IMR-90 (cell line): ENCODE data around the gene CLEC4M. TPM values are rescaled to one million over a fixed set of nuclear protein-coding genes. Genes with fewer than 3 reads are reported as not detected.

Source experiments
- ATAC-seq: fragments of 200-7000 bp; cut with Tn5 transposase; 2 replicates; pipeline ENCODE4 v1.9.1; 2020; ENCODE audit warnings: low read depth, mild to moderate bottlenecking, moderate library complexity
- BruUV-seq: library from RNA; stranded (reverse); fragments of 400-500 nt; replicated peaks from 2 replicates; lab custom pipeline; 2021; lab: Mats Ljungman, UMichigan
- CTCF ChIA-PET: fragments of 300-600 bp; formaldehyde crosslinking; extraction: SDS; loops from one replicate; lab custom pipeline; 2021; ENCODE audit warnings: antibody characterized with exemption; lab: Yijun Ruan, JAX
- POLR2A ChIA-PET: fragments of 300-600 bp; sonication (Branson Sonifier 250); formaldehyde crosslinking; loops from one replicate; lab custom pipeline; 2022; ENCODE audit warnings: antibody characterized with exemption; ENCODE audit not compliant: unreplicated experiment; lab: Charles Lee
- DNase-seq: peaks from one replicate; pipeline ENCODE4 v3.0.0; 2013
- H2AFZ ChIP-seq: replicated peaks from 2 replicates; pipeline ENCODE3; 2013; ENCODE audit warnings: low read length, mild to moderate bottlenecking; ENCODE audit not compliant: poor library complexity
- H2AK5ac ChIP-seq: 2 replicates; pipeline ENCODE4 v1.6.1; 2013; ENCODE audit warnings: low read depth, low read length, inconsistent platforms
- H2AK9ac ChIP-seq: replicated peaks from 2 replicates; pipeline ENCODE3; 2013; ENCODE audit warnings: mild to moderate bottlenecking, low read depth, low read length, moderate library complexity; ENCODE audit not compliant: poor library complexity
- H2BK120ac ChIP-seq: 2 replicates; pipeline ENCODE4 v1.6.1; 2013; ENCODE audit warnings: low read depth, low read length, inconsistent platforms
- H2BK15ac ChIP-seq: 3 replicates; pipeline ENCODE4 v1.6.1; 2013; ENCODE audit warnings: low read depth, low read length, inconsistent platforms
- H2BK20ac ChIP-seq: 2 replicates; pipeline ENCODE4 v1.6.1; 2013; ENCODE audit warnings: low read depth, mild to moderate bottlenecking, inconsistent platforms, low read length, moderate library complexity
- H2BK5ac ChIP-seq: 2 replicates; pipeline ENCODE4 v1.6.1; 2013; ENCODE audit warnings: mild to moderate bottlenecking, low read depth, low read length, inconsistent platforms; ENCODE audit not compliant: poor library complexity, severe bottlenecking
- H3K14ac ChIP-seq: replicated peaks from 2 replicates; pipeline ENCODE4 v1.6.1; 2013; ENCODE audit warnings: low read depth, low read length, inconsistent platforms
- H3K18ac ChIP-seq: 2 replicates; pipeline ENCODE4 v1.6.1; 2013; ENCODE audit warnings: low read depth, low read length, control low read depth
- H3K23ac ChIP-seq: 2 replicates; pipeline ENCODE4 v1.6.1; 2013; ENCODE audit warnings: low read depth, low read length, inconsistent platforms
- H3K27ac ChIP-seq: 2 replicates; pipeline ENCODE4 v1.5.1; 2013; ENCODE audit warnings: mild to moderate bottlenecking, control low read depth, low read length; ENCODE audit not compliant: insufficient read depth
- H3K27me3 ChIP-seq: 2 replicates; pipeline ENCODE4 v1.6.1; 2013; ENCODE audit warnings: low read length; ENCODE audit not compliant: control insufficient read depth, insufficient read depth
- H3K36me3 ChIP-seq: 2 replicates; pipeline ENCODE4 v1.6.1; 2013; ENCODE audit warnings: low read length, mixed read lengths; ENCODE audit not compliant: control insufficient read depth, insufficient read depth
- H3K4ac ChIP-seq: 2 replicates; pipeline ENCODE4 v1.6.1; 2013; ENCODE audit warnings: low read depth, low read length, inconsistent platforms
- H3K4me1 ChIP-seq: 2 replicates; pipeline ENCODE4 v1.6.1; 2013; ENCODE audit warnings: low read length, mixed read lengths; ENCODE audit not compliant: control insufficient read depth, insufficient read depth
- H3K4me2 ChIP-seq: 2 replicates; pipeline ENCODE4 v1.6.1; 2013; ENCODE audit warnings: low read depth, mild to moderate bottlenecking, control low read depth, low read length, moderate library complexity
- H3K4me3 ChIP-seq: 2 replicates; pipeline ENCODE4 v1.5.1; 2013; ENCODE audit warnings: low read depth, mild to moderate bottlenecking, control low read depth, low read length, moderate library complexity; ENCODE audit not compliant: insufficient read depth
- H3K56ac ChIP-seq: 2 replicates; pipeline ENCODE4 v1.6.1; 2013; ENCODE audit warnings: low read length, inconsistent platforms; ENCODE audit not compliant: insufficient read depth; ENCODE audit errors: extremely low read depth
- H3K79me1 ChIP-seq, 2 experiments: 2 replicates each; pipeline ENCODE4 v1.6.1; 2013; ENCODE audit warnings: low read length in 2 of 2, inconsistent platforms in 1 of 2, low read depth in 1 of 2
- H3K9ac ChIP-seq: 2 replicates; pipeline ENCODE4 v1.6.1; 2013; ENCODE audit warnings: low read depth, low read length, control low read depth
- H3K9me1 ChIP-seq: 2 replicates; pipeline ENCODE4 v1.6.1; 2013; ENCODE audit warnings: low read length, inconsistent platforms; ENCODE audit not compliant: insufficient read depth
- H3K9me3 ChIP-seq: 2 replicates; pipeline ENCODE4 v1.6.1; 2013; ENCODE audit warnings: low read length; ENCODE audit not compliant: control insufficient read depth, insufficient read depth
- H4K20me1 ChIP-seq: 2 replicates; pipeline ENCODE4 v1.6.1; 2013; ENCODE audit warnings: low read length, inconsistent platforms; ENCODE audit not compliant: insufficient read depth
- H4K5ac ChIP-seq: 2 replicates; pipeline ENCODE4 v1.6.1; 2013; ENCODE audit warnings: mild to moderate bottlenecking, low read depth, low read length, control low read depth
- H4K8ac ChIP-seq, 2 experiments: 2 replicates each; pipeline ENCODE4 v1.6.1; 2013; ENCODE audit warnings: low read depth in 2 of 2, low read length in 2 of 2, control low read depth in 1 of 2, inconsistent platforms in 1 of 2
- H4K91ac ChIP-seq: 2 replicates; pipeline ENCODE4 v1.6.1; 2013; ENCODE audit warnings: low read depth, low read length, inconsistent platforms; ENCODE audit not compliant: insufficient read depth
- CEBPB ChIP-seq: IDR thresholded peaks from 2 replicates; pipeline ENCODE4 v1.6.1; 2012; ENCODE audit warnings: low read depth, low read length, improper control_type of control experiment
- CHD1 ChIP-seq: IDR thresholded peaks from 2 replicates; pipeline ENCODE4 v1.6.1; 2012; ENCODE audit warnings: low read depth, low read length, improper control_type of control experiment
- FOS ChIP-seq: fragments of 150-350 bp; IDR thresholded peaks from 2 replicates; pipeline ENCODE4 v1.6.1; 2016; ENCODE audit warnings: low read depth, low read length
- MAFK ChIP-seq: IDR thresholded peaks from 2 replicates; pipeline ENCODE4 v1.6.1; 2012; ENCODE audit warnings: low read depth, low read length, improper control_type of control experiment
- MAZ ChIP-seq: IDR thresholded peaks from 2 replicates; pipeline ENCODE4 v1.6.1; 2012; ENCODE audit warnings: low read depth, mild to moderate bottlenecking, low read length, improper control_type of control experiment, moderate library complexity, borderline replicate concordance
- MXI1 ChIP-seq: IDR thresholded peaks from 2 replicates; pipeline ENCODE4 v1.6.1; 2012; ENCODE audit warnings: low read depth, mild to moderate bottlenecking, low read length, moderate library complexity, borderline replicate concordance
- RAD21 ChIP-seq: IDR thresholded peaks from 2 replicates; pipeline ENCODE4 v1.6.1; 2012; ENCODE audit warnings: low read length, improper control_type of control experiment
- RCOR1 ChIP-seq: IDR thresholded peaks from 2 replicates; pipeline ENCODE4 v1.6.1; 2012; ENCODE audit warnings: mild to moderate bottlenecking, low read length, improper control_type of control experiment; ENCODE audit not compliant: insufficient replicate concordance
- RFX5 ChIP-seq: IDR thresholded peaks from 2 replicates; pipeline ENCODE4 v1.8.0; 2012; ENCODE audit warnings: low read depth, mild to moderate bottlenecking, low read length, moderate library complexity
- SMC3 ChIP-seq: fragments of 150-350 bp; IDR thresholded peaks from 2 replicates; pipeline ENCODE4 v1.6.1; 2016; ENCODE audit warnings: low read depth, mild to moderate bottlenecking, antibody characterized with exemption, low read length, moderate library complexity
- USF2 ChIP-seq: fragments of 150-350 bp; IDR thresholded peaks from 2 replicates; pipeline ENCODE4 v1.6.1; 2017; ENCODE audit warnings: mild to moderate bottlenecking, antibody characterized with exemption, low read length, low read depth
- WGBS, 2 experiments: methylation state at CpG; one replicate each; pipeline versions ENCODE4 v1.1.5 to v1.1.7; 2013; ENCODE audit warnings: missing lambda C conversion rate in 2 of 2; ENCODE audit not compliant: insufficient read length in 1 of 2; ENCODE audit errors: extremely low coverage in 2 of 2; 5-methylcytosine and 5-hydroxymethylcytosine counted together
- dilution Hi-C: fragments of 300-500 bp; cut with HindIII; formaldehyde crosslinking; loops from one replicate; pipeline ENCODE4 v1.14.3; 2018; ENCODE audit warnings: low sequenced_read_pairs; ENCODE audit not compliant: unreplicated experiment
- in situ Hi-C: fragments of 300-500 bp; cut with MboI; formaldehyde crosslinking; loops from 3 replicates; pipeline ENCODE4 v1.14.3; 2019; ENCODE audit warnings: low sequenced_read_pairs, inconsistent platforms, mixed read lengths
- intact Hi-C: fragments of 100-400 bp; cut with micrococcal nuclease; formaldehyde crosslinking; loops from 2 replicates; pipeline ENCODE4 v1.10.0; 2022
- polyA plus RNA-seq, 3 experiments: library from polyadenylated mRNA; depleted of rRNA; stranded (reverse); fragments of >200 nt; gene quantifications; 2 replicates each; pipeline ENCODE4 v1.2.3, GENCODE V29; 2012; ENCODE audit warnings: low replicate concordance in 1 of 3
- total RNA-seq: library from RNA; depleted of rRNA; stranded (reverse); fragments of >200 nt; gene quantifications from 2 replicates; pipeline ENCODE4 v1.2.3, GENCODE V29; 2012
- TF ChIP-seq, protein P1 (sequence below): conservative IDR thresholded peaks from 2 replicates; pipeline ENCODE4 v1.5.1; 2012; ENCODE audit warnings: mild to moderate bottlenecking, low read depth, low read length, improper control_type of control experiment
- TF ChIP-seq, protein P2 (sequence below): fragments of 150-350 bp; IDR thresholded peaks from 2 replicates; pipeline ENCODE4 v1.6.1; 2016; ENCODE audit warnings: low read depth, mild to moderate bottlenecking, low read length, moderate library complexity, borderline replicate concordance

Gene CLEC4M
- total and polyA plus RNA-seq, 2 of the 4 experiments (the other 2 are of a cell fraction), result not detected

GRCh38 chr19:7759156-7759555 lies 3.9 kb upstream of the CLEC4M start:
- POLR2A ChIA-PET, result no interaction called here
- Histone ChIP-seq H3K4me1 (no peaks in the 10 kb centered on the region), H2BK120ac (no peak overlapping the region), H2AK5ac (no peak overlapping the region), H3K14ac (no peak overlapping the region), H3K56ac (no peak overlapping the region), H2AFZ (no peak overlapping the region), H4K8ac (no peak overlapping the region), H3K79me1 (no peaks in the 10 kb centered on the region), H3K27me3 (no peaks in the 10 kb centered on the region; the same call in 1 of the 2 replicates), H3K18ac (no peak overlapping the region), H4K91ac (no peak overlapping the region), H2BK15ac (no peak overlapping the region), H2AK9ac (no peak overlapping the region), H3K27ac (no peak overlapping the region), H3K9ac (no peak overlapping the region), H3K4me3 (no peak overlapping the region), H3K9me3 (peaks cover 8% of the 10 kb centered on the region), H4K5ac (no peak overlapping the region), H3K4ac (no peak overlapping the region), H3K23ac (no peak overlapping the region), H2BK5ac (no peak overlapping the region), H3K9me1 (no peaks in the 10 kb centered on the region), H2BK20ac (no peak overlapping the region), H4K20me1 (no peaks in the 10 kb centered on the region), H3K36me3 (no peaks in the 10 kb centered on the region), H3K4me2 (no peak overlapping the region)
- no peak for ATAC-seq
- no peak for DNase-seq
- dilution Hi-C loops, result no loop called here
- intact Hi-C loops, result loop anchor here (5.0 kb wide), 1 partner anchor 37 kb away; no protein-coding TSS in a partner anchor
- CTCF ChIA-PET, result no interaction called here
- TF ChIP-seq RFX5, result no peak
- no peak for TF ChIP-seq MAZ
- TF ChIP-seq MAFK, result no peak
- TF ChIP-seq CEBPB, result no peak
- no peak for TF ChIP-seq RAD21
- no peak for TF ChIP-seq FOS
- TF ChIP-seq, protein P1, sequence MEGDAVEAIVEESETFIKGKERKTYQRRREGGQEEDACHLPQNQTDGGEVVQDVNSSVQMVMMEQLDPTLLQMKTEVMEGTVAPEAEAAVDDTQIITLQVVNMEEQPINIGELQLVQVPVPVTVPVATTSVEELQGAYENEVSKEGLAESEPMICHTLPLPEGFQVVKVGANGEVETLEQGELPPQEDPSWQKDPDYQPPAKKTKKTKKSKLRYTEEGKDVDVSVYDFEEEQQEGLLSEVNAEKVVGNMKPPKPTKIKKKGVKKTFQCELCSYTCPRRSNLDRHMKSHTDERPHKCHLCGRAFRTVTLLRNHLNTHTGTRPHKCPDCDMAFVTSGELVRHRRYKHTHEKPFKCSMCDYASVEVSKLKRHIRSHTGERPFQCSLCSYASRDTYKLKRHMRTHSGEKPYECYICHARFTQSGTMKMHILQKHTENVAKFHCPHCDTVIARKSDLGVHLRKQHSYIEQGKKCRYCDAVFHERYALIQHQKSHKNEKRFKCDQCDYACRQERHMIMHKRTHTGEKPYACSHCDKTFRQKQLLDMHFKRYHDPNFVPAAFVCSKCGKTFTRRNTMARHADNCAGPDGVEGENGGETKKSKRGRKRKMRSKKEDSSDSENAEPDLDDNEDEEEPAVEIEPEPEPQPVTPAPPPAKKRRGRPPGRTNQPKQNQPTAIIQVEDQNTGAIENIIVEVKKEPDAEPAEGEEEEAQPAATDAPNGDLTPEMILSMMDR, result no peak
- no peak for TF ChIP-seq USF2
- TF ChIP-seq, protein P2, sequence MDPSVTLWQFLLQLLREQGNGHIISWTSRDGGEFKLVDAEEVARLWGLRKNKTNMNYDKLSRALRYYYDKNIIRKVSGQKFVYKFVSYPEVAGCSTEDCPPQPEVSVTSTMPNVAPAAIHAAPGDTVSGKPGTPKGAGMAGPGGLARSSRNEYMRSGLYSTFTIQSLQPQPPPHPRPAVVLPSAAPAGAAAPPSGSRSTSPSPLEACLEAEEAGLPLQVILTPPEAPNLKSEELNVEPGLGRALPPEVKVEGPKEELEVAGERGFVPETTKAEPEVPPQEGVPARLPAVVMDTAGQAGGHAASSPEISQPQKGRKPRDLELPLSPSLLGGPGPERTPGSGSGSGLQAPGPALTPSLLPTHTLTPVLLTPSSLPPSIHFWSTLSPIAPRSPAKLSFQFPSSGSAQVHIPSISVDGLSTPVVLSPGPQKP, result no peak
- no peak for TF ChIP-seq MXI1
- TF ChIP-seq CHD1, result no peak
- no peak for TF ChIP-seq SMC3
- TF ChIP-seq RCOR1, result no peak
- BruUV-seq, result no TSS peak
- no CpG with 5 or more reads among the region's 1 CpG for WGBS, 2 experiments
- in situ Hi-C loops, result no loop called here
